Endothelial cell of umbilical vein (primary cell): ENCODE results near the gene FUZ. TPM values are rescaled to one million over a fixed set of nuclear protein-coding genes. Genes with fewer than 3 reads are reported as not detected.

Experiments used
- BruUV-seq: library from RNA; stranded (reverse); fragments of 400-500 nt; replicated peaks from 2 replicates; lab custom pipeline; 2021; lab: Mats Ljungman, UMichigan
- CTCF ChIA-PET: fragments of 300-600, 350-600 bp; sonication (Branson Sonifier 250); formaldehyde crosslinking; loops from one replicate; lab custom pipeline; 2021; ENCODE audit warnings: antibody characterized with exemption, inconsistent platforms; lab: Charles Lee
- POLR2A ChIA-PET: fragments of 300-600, 350-600 bp; sonication (Branson Sonifier 250); formaldehyde crosslinking; loops from one replicate; lab custom pipeline; 2021; ENCODE audit warnings: antibody characterized with exemption, inconsistent platforms; lab: Charles Lee
- DNase-seq: peaks from one replicate; pipeline ENCODE4 v3.0.0-alpha.2; 2011; ENCODE audit warnings: low read depth, low spot score
- FAIRE-seq: peaks from 2 replicates; lab custom pipeline; 2011; peaks lifted over from hg19 to GRCh38; lab: Jason Lieb, UNC
- H2AFZ ChIP-seq: 2 replicates; pipeline ENCODE4 v1.6.0; 2012; ENCODE audit warnings: low read depth, low read length, control low read depth, inconsistent platforms
- H3K27ac ChIP-seq: 2 replicates; pipeline ENCODE4 v1.5.1; 2011; ENCODE audit warnings: low read depth, mild to moderate bottlenecking, control low read depth, low read length, moderate library complexity; ENCODE audit not compliant: insufficient read depth
- H3K27me3 ChIP-seq, 2 experiments: 2 replicates each; pipeline versions ENCODE4 v1.6.0 to v1.6.1; 2011; ENCODE audit warnings: low read length in 2 of 2, mixed read lengths in 1 of 2; ENCODE audit not compliant: control insufficient read depth in 2 of 2, insufficient read depth in 2 of 2
- H3K36me3 ChIP-seq, 2 experiments: 2 replicates in 1 of 2; 3 replicates in 1 of 2; pipeline ENCODE4 v1.5.1; 2011; ENCODE audit warnings: low read length in 2 of 2, mild to moderate bottlenecking in 1 of 2, moderate library complexity in 1 of 2; ENCODE audit not compliant: control insufficient read depth in 2 of 2, insufficient read depth in 2 of 2; ENCODE audit errors: extremely low read depth in 1 of 2
- H3K4me1 ChIP-seq: 3 replicates; pipeline ENCODE4 v1.5.1; 2011; ENCODE audit warnings: mild to moderate bottlenecking, low read length; ENCODE audit not compliant: control insufficient read depth, insufficient read depth; ENCODE audit errors: extremely low read depth
- H3K4me2 ChIP-seq: 2 replicates; pipeline ENCODE4 v1.6.1; 2011; ENCODE audit warnings: low read length, control low read depth, mixed read lengths; ENCODE audit not compliant: insufficient read depth
- H3K4me3 ChIP-seq, 3 experiments: fragments of 200-600 bp in 1 of 3; sonication (generic), shearing (Covaris generic) in 1 of 3; replicated peaks in 1 of 3; 2 replicates each; pipeline ENCODE4 v1.5.1; 2011 to 2016; ENCODE audit warnings: control low read depth in 3 of 3, low read length in 3 of 3, mild to moderate bottlenecking in 2 of 3, inconsistent platforms in 1 of 3, low read depth in 1 of 3, moderate library complexity in 1 of 3; ENCODE audit not compliant: insufficient read depth in 1 of 3
- H3K79me2 ChIP-seq: 2 replicates; pipeline ENCODE4 v1.6.0; 2012; ENCODE audit warnings: low read length, inconsistent platforms; ENCODE audit not compliant: control insufficient read depth, insufficient read depth
- H3K9ac ChIP-seq: replicated peaks from 2 replicates; pipeline ENCODE3; 2011; ENCODE audit warnings: low read length, control low read depth; ENCODE audit not compliant: insufficient read depth; ENCODE audit errors: extremely low read depth
- H3K9me1 ChIP-seq: replicated peaks from 3 replicates; pipeline ENCODE4 v1.6.0; 2011; ENCODE audit warnings: mild to moderate bottlenecking, low read length; ENCODE audit not compliant: control insufficient read depth, insufficient read depth; ENCODE audit errors: extremely low read depth
- H3K9me3 ChIP-seq: replicated peaks from 2 replicates; pipeline ENCODE4 v1.5.1; 2012; ENCODE audit warnings: low read length, inconsistent platforms; ENCODE audit not compliant: control insufficient read depth, insufficient read depth
- H4K20me1 ChIP-seq: replicated peaks from 2 replicates; pipeline ENCODE3; 2011; ENCODE audit warnings: mild to moderate bottlenecking, low read length; ENCODE audit not compliant: control insufficient read depth, insufficient read depth; ENCODE audit errors: extremely low read depth
- FOS ChIP-seq: IDR thresholded peaks from 2 replicates; pipeline ENCODE4 v1.6.1; 2011; ENCODE audit warnings: mild to moderate bottlenecking, low read length, moderate library complexity, borderline replicate concordance; ENCODE audit not compliant: insufficient read depth
- JUN ChIP-seq: IDR thresholded peaks from 2 replicates; pipeline ENCODE4 v1.6.1; 2011; ENCODE audit warnings: borderline replicate concordance, low read depth; ENCODE audit not compliant: insufficient read length, insufficient read depth
- MYC ChIP-seq: IDR thresholded peaks from one replicate; pipeline ENCODE4 v1.6.1; 2011; ENCODE audit warnings: mild to moderate bottlenecking, low read depth, low read length
- POLR2A ChIP-seq: IDR thresholded peaks from 2 replicates; pipeline ENCODE4 v1.6.1; 2012; ENCODE audit warnings: low read depth, mild to moderate bottlenecking, control low read depth, low read length
- dilution Hi-C: fragments of 300-500 bp; cut with MboI; formaldehyde crosslinking; loops from one replicate; pipeline ENCODE4 v1.15.0; 2019; ENCODE audit warnings: low sequenced_read_pairs; ENCODE audit not compliant: extremely low pct_ligation_motif_present
- intact Hi-C: fragments of 100-400 bp; cut with micrococcal nuclease; formaldehyde crosslinking; loops from one replicate; pipeline ENCODE4 v1.10.0; 2022
- polyA plus RNA-seq, 4 experiments: library from polyadenylated mRNA; depleted of rRNA in 3 of 4; stranded (reverse) in 3 of 4; unstranded in 1 of 4; fragments of >200 nt; gene quantifications; 2 replicates each; pipeline versions ENCODE4 v1.2.1 to v1.2.3, GENCODE V29; 2011 to 2012; ENCODE audit warnings: missing spikeins in 1 of 4
- total RNA-seq: library from RNA; stranded (reverse); gene quantifications from 2 replicates; pipeline ENCODE4 v1.2.3, GENCODE V29; 2021
- TF ChIP-seq, protein P1 (sequence below): IDR thresholded peaks from 2 replicates; pipeline ENCODE4 v1.6.1; 2011; ENCODE audit not compliant: insufficient read depth, insufficient read length

The FUZ gene
- total and polyA plus RNA-seq, 2 donors (not counting 3 experiments of a cell fraction or from before 2014, with no cell fraction given), result 12.3 to 14.0 TPM

DNA sequence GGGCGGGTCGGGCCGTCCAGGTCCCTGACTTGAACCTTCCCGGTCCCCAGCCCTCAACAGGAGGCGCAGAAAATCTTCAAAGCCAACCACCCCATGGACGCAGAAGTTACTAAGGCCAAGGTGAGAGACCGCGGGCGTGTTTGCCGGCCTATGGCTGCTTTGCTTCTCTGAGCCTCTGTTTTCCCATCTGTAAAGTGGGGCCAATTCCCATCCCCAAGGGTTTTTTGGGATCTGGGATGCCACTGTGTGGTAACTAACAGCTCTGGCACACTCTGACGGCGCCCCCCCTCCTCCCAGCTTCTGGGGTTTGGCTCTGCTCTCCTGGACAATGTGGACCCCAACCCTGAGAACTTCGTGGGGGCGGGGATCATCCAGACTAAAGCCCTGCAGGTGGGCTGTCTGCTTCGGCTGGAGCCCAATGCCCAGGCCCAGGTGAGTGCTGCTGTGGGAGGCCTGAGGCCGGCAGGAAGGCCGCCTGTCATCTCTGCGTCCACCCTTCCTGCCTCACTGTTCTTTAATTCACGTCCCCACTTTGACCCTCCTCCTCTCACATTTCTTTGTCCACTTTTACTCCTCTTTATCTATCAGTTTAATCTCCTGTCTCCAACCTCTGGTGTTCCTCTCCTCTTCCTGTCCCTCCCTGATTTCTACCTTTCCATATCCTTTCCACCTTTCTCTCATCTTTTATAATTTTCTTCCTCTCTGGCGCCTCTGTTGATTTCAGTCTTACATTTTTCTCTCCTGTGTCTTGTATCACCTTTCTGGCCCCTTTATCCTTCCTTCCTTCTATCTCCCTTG, 7.1 kb downstream of the FUZ start:
- Histone ChIP-seq H3K9ac (no peak overlapping the region), H2AFZ (no peak overlapping the region), H3K79me2 (no peaks in the 10 kb centered on the region), H3K4me1 (peaks cover 6% of the 10 kb centered on the region), H3K4me2 (no peak overlapping the region), H4K20me1 (no peaks in the 10 kb centered on the region), H3K9me3 (no peaks in the 10 kb centered on the region), H3K36me3 (peaks cover 5 to 11% of the 10 kb centered on the region in 2 experiments), H3K27ac (no peak overlapping the region), H3K27me3 (no peaks in the 10 kb centered on the region), H3K9me1 (no peaks in the 10 kb centered on the region), H3K4me3 (no peak overlapping the region)
- no peak for TF ChIP-seq MYC
- TF ChIP-seq, protein P1, sequence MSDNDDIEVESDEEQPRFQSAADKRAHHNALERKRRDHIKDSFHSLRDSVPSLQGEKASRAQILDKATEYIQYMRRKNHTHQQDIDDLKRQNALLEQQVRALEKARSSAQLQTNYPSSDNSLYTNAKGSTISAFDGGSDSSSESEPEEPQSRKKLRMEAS, result no peak
- no peak for TF ChIP-seq POLR2A
- TF ChIP-seq FOS, result no peak
- TF ChIP-seq JUN, result no peak
- BruUV-seq, result no TSS peak
- CTCF ChIA-PET, result interaction anchor here (1.2 kb wide), 1 partner anchor 63 kb away, joined by 3 read pairs; no protein-coding TSS in a partner anchor
- dilution Hi-C loops (no loop called here), intact Hi-C loops (loop anchor here (5.0 kb wide), 2 partner anchors 119 to 309 kb away; partner anchors contain the start of genes ADM5 and RPS11)
- FAIRE-seq, result no peak
- DNase-seq, result no peak
- POLR2A ChIA-PET, result no interaction called here

DNA sequence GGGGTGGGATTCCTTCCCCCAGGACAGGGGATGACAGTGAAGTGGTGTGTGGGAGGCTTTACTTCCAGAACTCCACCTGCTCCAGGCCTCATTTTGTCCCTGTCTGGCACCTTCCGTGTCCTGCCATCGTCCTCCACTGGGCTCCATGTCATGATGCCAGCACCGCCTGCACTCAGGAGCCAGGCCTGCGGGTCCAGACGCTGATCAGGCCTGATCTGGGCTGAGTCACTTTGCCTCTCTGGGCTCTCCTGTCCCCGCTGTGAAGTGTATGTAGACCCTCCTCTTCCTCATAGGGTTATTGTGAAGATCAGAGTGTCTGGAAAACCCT, 9.6 kb downstream of the FUZ start:
- no peak for FAIRE-seq

More for the DNA sequence above, 9.6 kb downstream of the FUZ start:
- Histone ChIP-seq H3K27ac (no peak overlapping the region), H4K20me1 (no peaks in the 10 kb centered on the region), H3K4me3 (no peak overlapping the region), H3K79me2 (no peaks in the 10 kb centered on the region), H3K9ac (no peak overlapping the region), H2AFZ (no peak overlapping the region), H3K9me3 (no peaks in the 10 kb centered on the region), H3K4me1 (no peaks in the 10 kb centered on the region), H3K9me1 (no peaks in the 10 kb centered on the region), H3K4me2 (no peak overlapping the region), H3K36me3 (peaks cover 7 to 25% of the 10 kb centered on the region in 2 experiments), H3K27me3 (no peaks in the 10 kb centered on the region)
- intact Hi-C loops (no loop called here), dilution Hi-C loops (no loop called here)
- BruUV-seq, result no TSS peak
- ChIA-PET POLR2A (no interaction called here), CTCF (no interaction called here)
- DNase-seq, result no peak
- TF ChIP-seq MYC, result no peak
- TF ChIP-seq, protein P1, result no peak
- no peak for TF ChIP-seq POLR2A
- TF ChIP-seq FOS, result no peak
